Keratinocyte (primary cell): ENCODE data around the gene ADARB2. TPM values are rescaled to one million over a fixed set of nuclear protein-coding genes. Genes with fewer than 3 reads are reported as not detected.

ENCODE experiments used
- DNase-seq: peaks from one replicate; pipeline ENCODE4 v3.0.0-alpha.2; 2011; ENCODE audit warnings: low read depth, missing footprints, low spot score
- FAIRE-seq: peaks from 2 replicates; lab custom pipeline; 2011; peaks lifted over from hg19 to GRCh38; lab: Jason Lieb, UNC
- H2AFZ ChIP-seq: 2 replicates; pipeline ENCODE4 v1.6.0; 2012; ENCODE audit warnings: low read length, control low read depth, inconsistent platforms; ENCODE audit not compliant: control insufficient read depth
- H3K27ac ChIP-seq: 2 replicates; pipeline ENCODE4 v1.5.1; 2011; ENCODE audit warnings: low read length; ENCODE audit not compliant: control insufficient read depth, insufficient read depth
- H3K27me3 ChIP-seq: 3 replicates; pipeline ENCODE4 v1.6.0; 2011; ENCODE audit warnings: low read length; ENCODE audit not compliant: control insufficient read depth, insufficient read depth; ENCODE audit errors: extremely low read depth
- H3K36me3 ChIP-seq, 2 experiments: 2 replicates in 1 of 2; 3 replicates in 1 of 2; pipeline ENCODE4 v1.5.1; 2011; ENCODE audit warnings: low read length in 2 of 2, mild to moderate bottlenecking in 1 of 2; ENCODE audit not compliant: control insufficient read depth in 2 of 2, insufficient read depth in 2 of 2; ENCODE audit errors: extremely low read depth in 1 of 2
- H3K4me1 ChIP-seq: 3 replicates; pipeline ENCODE4 v1.5.1; 2011; ENCODE audit warnings: low read length; ENCODE audit not compliant: control insufficient read depth, insufficient read depth; ENCODE audit errors: extremely low read depth
- H3K4me2 ChIP-seq: 3 replicates; pipeline ENCODE4 v1.6.0; 2011; ENCODE audit warnings: low read depth, low read length; ENCODE audit not compliant: control insufficient read depth, insufficient read depth; ENCODE audit errors: extremely low read depth
- H3K4me3 ChIP-seq, 3 experiments: fragments of 200-600 bp in 1 of 3; sonication (generic) in 1 of 3; 2 replicates in 2 of 3; 3 replicates in 1 of 3; pipeline ENCODE4 v1.5.1; 2011 to 2016; ENCODE audit warnings: low read length in 3 of 3, mild to moderate bottlenecking in 3 of 3, control low read depth in 2 of 3, inconsistent platforms in 1 of 3, low read depth in 1 of 3, mixed read lengths in 1 of 3, mixed run types in 1 of 3, moderate library complexity in 1 of 3; ENCODE audit not compliant: control insufficient read depth in 2 of 3, insufficient read depth in 2 of 3; ENCODE audit errors: extremely low read depth in 1 of 3
- H3K79me2 ChIP-seq: 2 replicates; pipeline ENCODE4 v1.6.0; 2012; ENCODE audit warnings: low read length; ENCODE audit not compliant: control insufficient read depth, insufficient read depth
- H3K9ac ChIP-seq: 3 replicates; pipeline ENCODE4 v1.6.0; 2011; ENCODE audit warnings: low read length; ENCODE audit not compliant: control insufficient read depth, insufficient read depth; ENCODE audit errors: extremely low read depth
- H3K9me1 ChIP-seq: 3 replicates; pipeline ENCODE4 v1.6.0; 2011; ENCODE audit warnings: low read length; ENCODE audit not compliant: control insufficient read depth, insufficient read depth; ENCODE audit errors: extremely low read depth
- H3K9me3 ChIP-seq: 2 replicates; pipeline ENCODE4 v1.5.1; 2012; ENCODE audit warnings: low read depth, low read length; ENCODE audit not compliant: control insufficient read depth
- H4K20me1 ChIP-seq: 3 replicates; pipeline ENCODE4 v1.6.0; 2011; ENCODE audit warnings: low read length; ENCODE audit not compliant: control insufficient read depth, insufficient read depth; ENCODE audit errors: extremely low read depth
- EZH2 ChIP-seq: IDR thresholded peaks from one replicate; pipeline ENCODE4 v1.6.1; 2012; ENCODE audit warnings: inconsistent platforms, mild to moderate bottlenecking, low read length, moderate library complexity
- dilution Hi-C: fragments of 300-500 bp; cut with MboI; formaldehyde crosslinking; loops from one replicate; pipeline ENCODE4 v1.7.0; 2020; ENCODE audit warnings: low sequenced_read_pairs; ENCODE audit not compliant: extremely low pct_ligation_motif_present
- polyA plus RNA-seq, 5 experiments: library from polyadenylated mRNA; depleted of rRNA in 3 of 5; stranded (reverse) in 3 of 5; stranded (forward) in 1 of 5; unstranded in 1 of 5; fragments of >200 nt; gene quantifications; 1 replicate in 1 of 5; 2 replicates in 3 of 5; 3 replicates in 1 of 5; pipeline versions ENCODE4 v1.2.1 to v1.2.3, GENCODE V29; 2011 to 2012; ENCODE audit warnings: missing spikeins in 2 of 5, low read depth in 1 of 5, low replicate concordance in 1 of 5
- TF ChIP-seq, protein P1 (sequence below), 3 experiments: IDR thresholded peaks in 1 of 3; conservative IDR thresholded peaks in 1 of 3; optimal IDR thresholded peaks in 1 of 3; 2 replicates in 2 of 3; 3 replicates in 1 of 3; pipeline versions ENCODE3 to v1.5.1; 2011; ENCODE audit warnings: low read length in 3 of 3, mild to moderate bottlenecking in 3 of 3, moderate library complexity in 2 of 3, control low read depth in 1 of 3, inconsistent platforms in 1 of 3; ENCODE audit not compliant: insufficient read depth in 2 of 3; ENCODE audit errors: extremely low read depth in 1 of 3

ADARB2 gene
- polyA plus RNA-seq, 1 donor (not counting 4 experiments of a cell fraction or from before 2014, with no cell fraction given) = not detected

DNA sequence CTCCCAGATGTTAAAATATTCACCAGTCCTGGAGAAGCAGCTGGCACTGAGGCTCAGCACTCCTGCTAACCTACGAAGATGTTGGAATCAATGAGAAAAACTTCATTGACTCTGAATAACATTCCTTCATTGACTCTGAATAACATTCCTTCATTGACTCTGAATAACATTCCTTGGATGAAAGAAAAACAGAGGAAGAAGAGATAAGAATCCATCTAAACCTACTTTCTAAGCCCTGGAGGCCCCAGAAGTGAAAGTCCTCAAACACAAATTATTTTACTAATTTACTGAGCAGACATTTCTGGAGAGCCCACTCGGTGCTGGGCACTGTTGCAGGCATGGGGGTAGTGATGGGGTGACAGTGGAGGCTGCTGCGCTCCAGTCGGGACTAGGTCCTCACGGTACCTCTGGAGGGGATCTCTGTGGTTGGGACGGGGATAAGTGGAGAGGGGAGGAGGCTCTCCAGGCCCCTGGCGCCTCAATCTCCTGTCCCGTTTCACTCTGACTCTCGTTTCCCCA, 427.0 kb downstream of the ADARB2 start:
- no peaks in the 10 kb centered on the region for H3K4me1 ChIP-seq
- DNase-seq (no peak), FAIRE-seq (no peak)
- no peak overlapping the region for H3K4me2 ChIP-seq
- dilution Hi-C loops = no loop called here
- H4K20me1 ChIP-seq = no peaks in the 10 kb centered on the region
- H3K4me3 ChIP-seq = no peak overlapping the region
- H3K36me3 ChIP-seq = no peaks in the 10 kb centered on the region
- no peaks in the 10 kb centered on the region for H3K9me3 ChIP-seq
- TF ChIP-seq, protein P1, sequence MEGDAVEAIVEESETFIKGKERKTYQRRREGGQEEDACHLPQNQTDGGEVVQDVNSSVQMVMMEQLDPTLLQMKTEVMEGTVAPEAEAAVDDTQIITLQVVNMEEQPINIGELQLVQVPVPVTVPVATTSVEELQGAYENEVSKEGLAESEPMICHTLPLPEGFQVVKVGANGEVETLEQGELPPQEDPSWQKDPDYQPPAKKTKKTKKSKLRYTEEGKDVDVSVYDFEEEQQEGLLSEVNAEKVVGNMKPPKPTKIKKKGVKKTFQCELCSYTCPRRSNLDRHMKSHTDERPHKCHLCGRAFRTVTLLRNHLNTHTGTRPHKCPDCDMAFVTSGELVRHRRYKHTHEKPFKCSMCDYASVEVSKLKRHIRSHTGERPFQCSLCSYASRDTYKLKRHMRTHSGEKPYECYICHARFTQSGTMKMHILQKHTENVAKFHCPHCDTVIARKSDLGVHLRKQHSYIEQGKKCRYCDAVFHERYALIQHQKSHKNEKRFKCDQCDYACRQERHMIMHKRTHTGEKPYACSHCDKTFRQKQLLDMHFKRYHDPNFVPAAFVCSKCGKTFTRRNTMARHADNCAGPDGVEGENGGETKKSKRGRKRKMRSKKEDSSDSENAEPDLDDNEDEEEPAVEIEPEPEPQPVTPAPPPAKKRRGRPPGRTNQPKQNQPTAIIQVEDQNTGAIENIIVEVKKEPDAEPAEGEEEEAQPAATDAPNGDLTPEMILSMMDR (optimal IDR thresholded peaks at IDR 0.05 in 1 of 3, IDR thresholded peaks at IDR 0.05 in 1 of 3, conservative IDR thresholded peaks at IDR 0.05 in 1 of 3; ENCODE audit: extremely low read depth in 1 of 3, insufficient read depth in 2 of 3, low read length in 3 of 3) = no peak
- TF ChIP-seq EZH2 = no peak
- no peak overlapping the region for H3K27ac ChIP-seq
- no peaks in the 10 kb centered on the region for H3K79me2 ChIP-seq
- no peak overlapping the region for H3K9ac ChIP-seq
- H3K27me3 ChIP-seq = no peaks in the 10 kb centered on the region
- H3K9me1 ChIP-seq = no peaks in the 10 kb centered on the region
- H2AFZ ChIP-seq = no peak overlapping the region

DNA sequence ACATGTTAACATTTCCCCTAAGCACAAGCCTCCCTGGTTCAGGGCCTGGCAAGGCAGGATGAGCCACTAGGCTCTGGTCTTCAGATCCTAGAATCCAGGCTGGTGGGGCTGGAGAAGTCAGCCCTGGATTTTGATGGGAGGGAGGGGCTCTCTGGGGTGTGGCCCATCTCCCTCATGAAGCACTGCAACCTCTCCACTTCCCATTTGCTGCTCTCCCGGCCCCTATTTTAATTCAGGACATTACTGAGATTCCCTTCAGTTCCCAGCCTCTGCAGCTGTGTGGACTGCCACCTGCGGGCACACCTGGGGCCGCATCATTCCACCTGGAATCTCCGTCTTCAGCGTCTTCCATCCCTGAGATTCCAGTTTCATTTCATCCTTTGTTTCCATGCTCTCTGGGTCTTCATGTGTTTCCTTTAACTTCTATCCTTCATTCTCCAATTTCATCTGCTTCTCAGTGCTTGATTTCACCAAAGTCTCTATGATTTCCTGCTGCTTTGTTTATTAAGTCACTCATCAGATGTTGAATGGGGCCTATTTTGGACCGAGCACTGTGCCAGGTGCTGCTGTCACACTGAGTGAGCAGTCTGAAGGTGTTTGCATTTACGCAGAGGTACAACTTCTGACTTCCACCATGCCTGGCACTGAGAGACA, 427.6 kb downstream of the ADARB2 start:
- no peaks in the 10 kb centered on the region for H3K79me2 ChIP-seq
- H3K4me1 ChIP-seq = no peaks in the 10 kb centered on the region
- H3K9me3 ChIP-seq = no peaks in the 10 kb centered on the region
- H3K4me2 ChIP-seq = no peak overlapping the region
- no peak overlapping the region for H3K9ac ChIP-seq
- TF ChIP-seq, protein P1 (optimal IDR thresholded peaks at IDR 0.05 in 1 of 3, IDR thresholded peaks at IDR 0.05 in 1 of 3, conservative IDR thresholded peaks at IDR 0.05 in 1 of 3; ENCODE audit: extremely low read depth in 1 of 3, insufficient read depth in 2 of 3, low read length in 3 of 3) = no peak
- TF ChIP-seq EZH2 = no peak
- no peak overlapping the region for H3K4me3 ChIP-seq
- no peak overlapping the region for H3K27ac ChIP-seq
- no peaks in the 10 kb centered on the region for H4K20me1 ChIP-seq
- no peak overlapping the region for H2AFZ ChIP-seq
- dilution Hi-C loops = no loop called here
- FAIRE-seq (no peak), DNase-seq (no peak)
- no peaks in the 10 kb centered on the region for H3K36me3 ChIP-seq
- H3K9me1 ChIP-seq = no peaks in the 10 kb centered on the region
- H3K27me3 ChIP-seq = no peaks in the 10 kb centered on the region
